PC-9 (cell line): ENCODE results near the gene SEMA6B.

Source experiments
- EZH2 ChIP-seq: fragments of 200-600 bp; sonication (generic); IDR thresholded peaks from 2 replicates; pipeline ENCODE4 v1.8.0; 2017; ENCODE audit warnings: antibody characterized with exemption, low read depth
- TF ChIP-seq, protein P1 (sequence below): fragments of 200-600 bp; sonication (generic); conservative IDR thresholded peaks from 2 replicates; pipeline ENCODE4 v1.6.1; 2017; ENCODE audit warnings: mixed run types, antibody characterized with exemption, mild to moderate bottlenecking, moderate library complexity

DNA sequence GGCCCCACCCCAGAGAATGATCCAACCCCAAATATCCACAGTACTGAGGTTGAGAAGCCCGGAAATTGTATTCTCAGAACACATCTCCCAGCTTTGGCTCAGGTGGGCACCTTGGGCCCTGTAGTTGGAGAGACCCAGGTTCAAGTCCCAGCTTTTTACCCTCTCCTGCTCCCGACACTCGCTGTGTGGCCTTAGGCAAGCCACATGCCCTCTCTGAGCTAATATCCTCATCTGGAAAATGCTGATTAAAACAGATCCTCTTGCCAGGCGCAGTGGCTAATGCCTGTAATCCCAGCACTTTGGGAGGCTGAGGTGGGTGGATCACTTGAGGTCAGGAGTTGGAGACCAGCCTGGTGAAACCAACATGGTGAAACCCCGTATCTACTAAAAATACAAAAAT is 43.8 kb downstream of the SEMA6B start:
- TF ChIP-seq, protein P1, sequence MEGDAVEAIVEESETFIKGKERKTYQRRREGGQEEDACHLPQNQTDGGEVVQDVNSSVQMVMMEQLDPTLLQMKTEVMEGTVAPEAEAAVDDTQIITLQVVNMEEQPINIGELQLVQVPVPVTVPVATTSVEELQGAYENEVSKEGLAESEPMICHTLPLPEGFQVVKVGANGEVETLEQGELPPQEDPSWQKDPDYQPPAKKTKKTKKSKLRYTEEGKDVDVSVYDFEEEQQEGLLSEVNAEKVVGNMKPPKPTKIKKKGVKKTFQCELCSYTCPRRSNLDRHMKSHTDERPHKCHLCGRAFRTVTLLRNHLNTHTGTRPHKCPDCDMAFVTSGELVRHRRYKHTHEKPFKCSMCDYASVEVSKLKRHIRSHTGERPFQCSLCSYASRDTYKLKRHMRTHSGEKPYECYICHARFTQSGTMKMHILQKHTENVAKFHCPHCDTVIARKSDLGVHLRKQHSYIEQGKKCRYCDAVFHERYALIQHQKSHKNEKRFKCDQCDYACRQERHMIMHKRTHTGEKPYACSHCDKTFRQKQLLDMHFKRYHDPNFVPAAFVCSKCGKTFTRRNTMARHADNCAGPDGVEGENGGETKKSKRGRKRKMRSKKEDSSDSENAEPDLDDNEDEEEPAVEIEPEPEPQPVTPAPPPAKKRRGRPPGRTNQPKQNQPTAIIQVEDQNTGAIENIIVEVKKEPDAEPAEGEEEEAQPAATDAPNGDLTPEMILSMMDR: no peak
- no peak for TF ChIP-seq EZH2
